ENCODE results near the gene OVCH1. TPM values are rescaled to one million over a fixed set of nuclear protein-coding genes. Genes with fewer than 3 reads are reported as not detected.
A peak's percentile ranks its signal among the peaks of the same experiment; 100 is the strongest.
"Not testable (repeated sequence)": the region's sequence is repeated elsewhere in the genome, so short reads cannot be mapped to it uniquely, and the experiment has no call there.

The OVCH1 gene
- total RNA-seq, 1 donor from 2014 or later, result under 0.01 TPM

GRCh38 chr12:29390419-29390818 is 107.1 kb downstream of the OVCH1 start:
- H3K27ac ChIP-seq (ENCODE audit: low read depth, low read length); H3K9me3 ChIP-seq (ENCODE audit: control insufficient read depth in 3 of 3, low read length in 3 of 3); H3K36me3 ChIP-seq (ENCODE audit: control insufficient read depth in 3 of 3, insufficient read depth in 3 of 3, low read length in 3 of 3); H3K27me3 ChIP-seq (ENCODE audit: control insufficient read depth in 3 of 3, insufficient read depth in 3 of 3, low read length in 3 of 3); H3K9ac ChIP-seq (ENCODE audit: low read depth in 1 of 3, low read length in 3 of 3); H3K4me3 ChIP-seq (ENCODE audit: low read length in 3 of 3); H3K4me1 ChIP-seq (ENCODE audit: control insufficient read depth in 3 of 3, insufficient read depth in 3 of 3, low read length in 3 of 3): not testable (repeated sequence)

GRCh38 chr12:29389295-29389919 is 108.1 kb downstream of the OVCH1 start:
- Histone ChIP-seq H3K4me1 (ENCODE audit: control insufficient read depth in 3 of 3, insufficient read depth in 3 of 3, low read length in 3 of 3) (no peaks in the 10 kb centered on the region), H3K9me3 (ENCODE audit: control insufficient read depth in 3 of 3, low read length in 3 of 3) (no peaks in the 10 kb centered on the region), H3K4me3 (ENCODE audit: low read length in 3 of 3) (no peak overlapping the region), H3K27ac (ENCODE audit: low read depth, low read length) (peak overlapping the region; percentile 40), H3K27me3 (ENCODE audit: control insufficient read depth in 3 of 3, insufficient read depth in 3 of 3, low read length in 3 of 3) (no peaks in the 10 kb centered on the region), H3K9ac (ENCODE audit: low read depth in 1 of 3, low read length in 3 of 3) (no peak overlapping the region), H3K36me3 (ENCODE audit: control insufficient read depth in 3 of 3, insufficient read depth in 3 of 3, low read length in 3 of 3) (no peaks in the 10 kb centered on the region)

- H3K4me1 ChIP-seq (ENCODE audit: control insufficient read depth in 3 of 3, insufficient read depth in 3 of 3, low read length in 3 of 3); H3K4me3 ChIP-seq (ENCODE audit: low read length in 3 of 3); H3K9me3 ChIP-seq (ENCODE audit: control insufficient read depth in 3 of 3, low read length in 3 of 3); H3K36me3 ChIP-seq (ENCODE audit: control insufficient read depth in 3 of 3, insufficient read depth in 3 of 3, low read length in 3 of 3); H3K27ac ChIP-seq (ENCODE audit: low read depth, low read length); H3K9ac ChIP-seq (ENCODE audit: low read depth in 1 of 3, low read length in 3 of 3); H3K27me3 ChIP-seq (ENCODE audit: control insufficient read depth in 3 of 3, insufficient read depth in 3 of 3, low read length in 3 of 3): not testable (repeated sequence)
Observed at GRCh38 chr12:29386084-29386680, 111.3 kb downstream of the OVCH1 start.

- H3K4me3 ChIP-seq (ENCODE audit: low read length in 3 of 3); H3K36me3 ChIP-seq (ENCODE audit: control insufficient read depth in 3 of 3, insufficient read depth in 3 of 3, low read length in 3 of 3); H3K4me1 ChIP-seq (ENCODE audit: control insufficient read depth in 3 of 3, insufficient read depth in 3 of 3, low read length in 3 of 3); H3K9me3 ChIP-seq (ENCODE audit: control insufficient read depth in 3 of 3, low read length in 3 of 3); H3K9ac ChIP-seq (ENCODE audit: low read depth in 1 of 3, low read length in 3 of 3); H3K27me3 ChIP-seq (ENCODE audit: control insufficient read depth in 3 of 3, insufficient read depth in 3 of 3, low read length in 3 of 3); H3K27ac ChIP-seq (ENCODE audit: low read depth, low read length): not testable (repeated sequence)
Observed at GRCh38 chr12:29385194-29385593, 112.3 kb downstream of the OVCH1 start.

- Histone ChIP-seq H3K36me3 (ENCODE audit: control insufficient read depth in 3 of 3, insufficient read depth in 3 of 3, low read length in 3 of 3) (peaks cover 0 to 3% (median 0%) of the 10 kb centered on the region in 3 donors), H3K9ac (ENCODE audit: low read depth in 1 of 3, low read length in 3 of 3) (no peak overlapping the region), H3K4me3 (ENCODE audit: low read length in 3 of 3) (no peak overlapping the region), H3K27ac (ENCODE audit: low read depth, low read length) (no peak overlapping the region), H3K27me3 (ENCODE audit: control insufficient read depth in 3 of 3, insufficient read depth in 3 of 3, low read length in 3 of 3) (no peaks in the 10 kb centered on the region), H3K9me3 (ENCODE audit: control insufficient read depth in 3 of 3, low read length in 3 of 3) (no peaks in the 10 kb centered on the region), H3K4me1 (ENCODE audit: control insufficient read depth in 3 of 3, insufficient read depth in 3 of 3, low read length in 3 of 3) (peaks cover 0 to 8% (median 6%) of the 10 kb centered on the region in 3 donors)
Observed at GRCh38 chr12:29382251-29382650, 115.2 kb downstream of the OVCH1 start.

- Histone ChIP-seq H3K9me3 (ENCODE audit: control insufficient read depth in 3 of 3, low read length in 3 of 3) (no peaks in the 10 kb centered on the region), H3K27me3 (ENCODE audit: control insufficient read depth in 3 of 3, insufficient read depth in 3 of 3, low read length in 3 of 3) (no peaks in the 10 kb centered on the region), H3K4me1 (ENCODE audit: control insufficient read depth in 3 of 3, insufficient read depth in 3 of 3, low read length in 3 of 3) (peaks cover 0 to 8% (median 6%) of the 10 kb centered on the region in 3 donors), H3K27ac (ENCODE audit: low read depth, low read length) (peak within 1 kb of the TSS; percentile 72), H3K4me3 (ENCODE audit: low read length in 3 of 3) (peak within 1 kb of the TSS; percentile 88 to 100 (median 98)), H3K9ac (ENCODE audit: low read depth in 1 of 3, low read length in 3 of 3) (peak within 1 kb of the TSS; percentile 86 to 98 (median 94)), H3K36me3 (ENCODE audit: control insufficient read depth in 3 of 3, insufficient read depth in 3 of 3, low read length in 3 of 3) (peaks cover 0 to 3% (median 0%) of the 10 kb centered on the region in 3 donors)
Observed at GRCh38 chr12:29380536-29381523, 116.7 kb downstream of the OVCH1 start, which contains the start of gene ERGIC2. ERGIC2 (minus strand) TSS chr12:29381172; CDS start chr12:29371633, 9,539 bp downstream.

Other genes starting within 250 kb of the OVCH1 start
- gene ERGIC2, start 116.5 kb downstream of the OVCH1 start, total RNA-seq, result 19.8 TPM

Data from skeletal muscle tissue (tissue), 4 donors.